Measurements from ENCODE around the gene BACH1.
A peak's percentile ranks its signal among the peaks of the same experiment; 100 is the strongest.
"Not testable (repeated sequence)": the region's sequence is repeated elsewhere in the genome, so short reads cannot be mapped to it uniquely, and the experiment has no call there.

BACH1 gene

GRCh38 chr21:29298348-29299045 lies at the start of gene BACH1:
BACH1 (plus strand) TSS chr21:29298922; CDS start chr21:29321281, 22,359 bp downstream.
- DNase-seq (ENCODE audit: low read depth) = peak; percentile 93

DNA sequence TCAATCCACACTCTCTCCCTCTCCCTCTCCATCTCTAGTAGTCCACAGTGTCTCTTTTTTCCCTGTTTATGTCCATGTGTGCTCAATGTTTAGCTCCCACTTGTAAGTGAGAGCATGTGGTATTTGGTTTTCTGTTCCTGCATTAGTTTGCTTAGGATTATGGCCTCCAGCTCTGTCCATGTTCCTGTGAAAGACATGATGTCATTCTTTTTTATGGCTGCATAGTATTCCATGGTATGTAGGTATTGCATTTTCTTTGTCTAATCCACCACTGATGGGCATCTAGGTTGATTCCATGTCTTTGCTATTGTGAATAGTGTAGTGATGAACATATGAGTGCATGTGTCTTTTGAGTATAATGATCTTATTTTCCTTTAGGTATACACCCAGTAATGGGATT lies 49.4 kb upstream of the BACH1 start:
- DNase-seq (ENCODE audit: low read depth) = not testable (repeated sequence)

DNA sequence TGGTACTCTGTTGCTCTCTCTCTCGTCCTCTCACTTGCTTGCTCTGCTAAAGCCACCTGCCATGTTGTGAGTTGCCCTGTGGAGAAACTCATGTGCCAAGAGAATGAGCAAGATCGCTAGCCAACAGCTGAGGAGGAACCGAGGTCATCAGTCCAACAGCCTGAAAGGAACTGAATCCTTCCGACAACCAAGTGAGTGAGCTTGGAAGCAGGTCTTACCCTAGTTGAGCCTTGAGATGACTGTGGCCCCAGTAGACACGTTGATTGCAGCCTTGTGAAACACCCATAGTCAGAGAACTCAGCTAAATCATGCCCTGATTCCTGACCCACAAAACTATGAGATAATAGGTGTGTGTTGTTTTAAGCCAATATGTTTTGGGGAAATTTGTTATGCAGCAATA lies 48.1 kb upstream of the BACH1 start:
- DNase-seq (ENCODE audit: low read depth) = no peak

- not testable (repeated sequence) for DNase-seq (ENCODE audit: low read depth)
Measured at GRCh38 chr21:29253861-29254260, 44.9 kb upstream of the BACH1 start.

GRCh38 chr21:29254550-29254949 lies 44.2 kb upstream of the BACH1 start:
- no peak for DNase-seq (ENCODE audit: low read depth)

- DNase-seq (ENCODE audit: low read depth) = no peak
Measured at GRCh38 chr21:29256126-29256910, 42.4 kb upstream of the BACH1 start.

GRCh38 chr21:29257701-29258100 lies 41.0 kb upstream of the BACH1 start:
- no peak for DNase-seq (ENCODE audit: low read depth)

GRCh38 chr21:29258626-29259338 lies 39.9 kb upstream of the BACH1 start:
- DNase-seq (ENCODE audit: low read depth) = peak; percentile 67

- DNase-seq (ENCODE audit: low read depth) = no peak
Measured at GRCh38 chr21:29260461-29260860, 38.3 kb upstream of the BACH1 start.

DNA sequence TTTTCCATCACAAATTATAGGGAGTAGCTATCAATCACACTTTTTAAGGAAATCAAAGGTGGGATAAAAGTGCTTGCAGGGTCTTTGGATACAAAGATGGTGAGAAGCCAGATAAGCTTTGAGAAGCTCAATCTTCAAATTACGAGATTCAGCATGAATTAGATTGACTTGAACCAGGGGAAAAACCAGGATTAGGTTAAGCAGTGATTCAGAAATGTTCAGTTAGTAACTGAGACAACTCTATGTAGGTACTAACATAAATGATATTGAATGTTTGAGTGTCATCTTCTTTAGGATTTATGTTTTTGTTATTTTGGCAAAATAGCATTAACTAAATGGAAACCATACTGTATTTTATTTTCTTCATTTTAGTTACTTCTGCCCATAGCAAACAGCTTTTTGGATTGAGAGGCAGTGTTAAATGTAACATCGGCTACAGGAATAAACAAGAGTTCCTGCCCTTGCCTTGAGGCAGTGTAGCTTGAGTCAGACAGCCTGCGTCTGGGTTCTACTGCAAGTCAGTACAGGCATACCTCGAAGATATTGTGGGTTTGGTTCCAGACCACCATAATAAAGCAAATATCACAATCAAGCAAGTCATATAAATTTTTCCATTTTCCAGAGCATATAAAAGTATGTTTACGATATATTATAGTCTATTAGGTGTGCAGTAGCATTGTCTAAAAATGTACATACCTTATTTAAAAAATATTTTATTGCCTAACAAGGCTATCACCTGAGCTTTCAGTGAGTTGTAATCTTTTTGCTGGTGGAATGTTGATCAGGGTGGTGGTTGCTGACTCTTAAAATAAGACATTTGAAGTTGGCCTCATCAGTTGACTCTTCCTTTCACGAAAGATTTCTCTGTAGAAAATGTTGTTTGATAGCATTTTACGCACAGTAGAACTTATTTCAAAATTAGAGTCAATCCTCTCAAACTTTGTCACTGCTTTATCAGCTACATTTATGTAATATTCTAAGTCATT lies 36.9 kb upstream of the BACH1 start:
- DNase-seq (ENCODE audit: low read depth) = no peak

GRCh38 chr21:29264721-29265120 lies 34.0 kb upstream of the BACH1 start:
- DNase-seq (ENCODE audit: low read depth) = no peak

DNA sequence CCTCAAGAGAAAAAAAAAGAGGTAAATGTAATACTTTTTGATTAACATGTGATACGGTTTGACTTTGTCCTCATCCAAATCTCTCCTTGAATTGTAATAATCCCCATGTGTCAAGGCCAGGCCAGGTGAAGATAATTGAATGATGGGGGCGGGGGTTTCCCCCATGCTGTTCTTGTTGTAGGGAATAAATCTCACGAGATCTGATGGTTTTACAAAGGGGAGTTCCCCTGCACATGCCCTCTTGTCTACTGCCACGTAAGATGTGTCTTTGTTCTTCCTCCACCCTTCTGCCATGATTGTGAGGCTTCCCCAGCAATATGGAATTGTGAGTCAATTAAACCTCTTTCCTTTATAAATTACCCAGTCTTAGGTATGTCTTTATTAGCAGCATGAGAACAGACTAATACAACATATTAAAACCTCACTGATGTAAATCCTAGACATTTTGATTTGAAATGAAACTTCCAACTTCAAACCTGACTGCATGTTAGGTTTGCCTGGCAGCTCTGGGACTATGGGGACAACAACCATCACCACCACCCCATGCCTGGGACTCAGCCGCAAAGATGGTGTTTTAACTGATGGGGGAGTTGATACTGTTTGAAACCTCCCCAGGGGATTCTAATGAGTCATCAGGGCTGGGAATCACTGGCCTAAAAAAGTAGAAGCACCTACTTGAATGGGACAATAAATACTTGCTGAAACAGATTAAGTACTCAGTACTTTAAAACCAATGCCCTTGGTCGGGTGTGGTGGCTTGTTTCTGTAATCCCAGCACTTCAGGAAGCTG lies 32.8 kb upstream of the BACH1 start:
- DNase-seq (ENCODE audit: low read depth) = no peak

DNA sequence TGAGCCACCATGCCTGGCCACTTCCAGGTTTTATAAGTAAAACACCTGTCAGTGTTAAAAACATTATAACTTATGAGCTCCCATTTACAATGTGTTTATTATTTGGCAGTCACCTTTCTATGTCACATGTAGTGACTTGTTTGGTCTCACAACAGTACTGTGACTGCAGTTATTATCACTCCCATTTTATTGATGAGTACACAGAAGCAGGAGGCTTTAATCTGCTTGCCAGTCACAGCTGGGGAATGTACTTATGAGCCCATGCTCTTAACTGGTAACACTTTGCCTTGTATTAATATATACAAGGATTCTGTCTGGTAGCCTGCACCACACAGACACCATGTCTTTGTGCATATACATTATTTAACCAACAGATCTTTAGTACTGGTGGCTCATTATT lies 31.1 kb upstream of the BACH1 start:
- DNase-seq (ENCODE audit: low read depth) = no peak

- DNase-seq (ENCODE audit: low read depth) = peak; percentile 71
Measured at GRCh38 chr21:29271927-29272333, 26.8 kb upstream of the BACH1 start.

GRCh38 chr21:29277442-29277841 lies 21.3 kb upstream of the BACH1 start:
- no peak for DNase-seq (ENCODE audit: low read depth)

DNA sequence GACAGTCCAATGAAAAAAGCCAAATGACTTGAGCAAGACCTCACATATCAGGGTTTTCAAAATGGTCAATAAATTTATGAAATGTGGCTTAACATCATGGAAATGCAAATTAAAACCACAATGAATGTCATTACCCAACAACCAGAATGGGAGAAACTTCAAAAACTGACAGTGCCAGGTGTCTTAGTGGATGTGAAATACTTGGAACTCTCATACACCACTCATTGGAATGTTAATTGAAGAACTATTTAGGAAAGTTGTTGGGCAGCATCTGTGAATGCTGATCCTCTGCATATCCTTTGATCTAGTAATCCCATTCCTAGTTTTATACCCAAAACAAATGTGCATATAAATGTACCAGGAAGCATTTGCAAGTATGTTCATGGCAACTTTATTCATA lies 19.2 kb upstream of the BACH1 start:
- DNase-seq (ENCODE audit: low read depth) = no peak

DNA sequence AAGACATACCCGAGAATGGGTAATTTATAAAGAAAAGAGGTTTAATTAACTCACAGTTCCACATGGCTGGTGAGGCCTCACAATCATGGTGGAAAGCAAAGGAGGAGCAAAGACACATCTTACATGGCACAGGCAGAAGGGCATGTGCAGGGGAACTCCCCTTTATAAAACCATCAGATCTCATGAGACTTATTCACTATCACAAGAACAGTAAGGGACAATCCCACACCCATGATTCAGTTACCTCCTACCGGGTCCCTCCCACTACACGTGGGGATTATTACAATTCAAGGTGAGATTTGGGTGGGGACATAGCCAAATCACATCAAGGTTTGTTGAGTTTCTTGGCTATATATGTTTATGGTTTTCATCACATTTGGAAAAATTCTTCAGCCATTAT lies 16.9 kb upstream of the BACH1 start:
- not testable (repeated sequence) for DNase-seq (ENCODE audit: low read depth)

DNA sequence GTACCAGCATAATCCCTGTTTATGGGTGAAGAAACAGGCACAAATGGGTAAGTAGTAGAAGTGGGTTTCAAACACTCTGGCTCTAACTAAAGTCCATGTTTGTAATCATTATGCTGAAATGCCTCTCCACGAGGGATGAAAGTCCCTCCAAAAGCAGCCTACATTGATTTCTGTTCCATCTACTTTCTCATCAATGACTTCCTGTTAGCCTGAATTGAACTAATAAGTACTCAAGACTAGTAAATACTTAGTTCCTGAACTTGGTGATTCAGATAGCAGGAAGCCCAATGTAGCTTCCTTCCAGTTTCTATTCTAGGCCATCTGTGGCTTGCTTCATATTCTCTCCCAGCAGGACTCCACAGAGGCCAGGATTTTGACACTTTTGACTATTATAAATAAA lies 11.3 kb upstream of the BACH1 start:
- no peak for DNase-seq (ENCODE audit: low read depth)

- no peak for DNase-seq (ENCODE audit: low read depth)
Measured at GRCh38 chr21:29288239-29288638, 10.5 kb upstream of the BACH1 start.

GRCh38 chr21:29289317-29289716 lies 9.4 kb upstream of the BACH1 start:
- DNase-seq (ENCODE audit: low read depth) = no peak

- DNase-seq (ENCODE audit: low read depth) = no peak
Measured at GRCh38 chr21:29290240-29290639, 8.5 kb upstream of the BACH1 start.
